ENCODE measurements around the gene PGRMC2.

- TF ChIP-seq GATA2 (IDR thresholded peaks at IDR 0.05; ENCODE audit: low read depth, low read length): no peak
- TF ChIP-seq GATA3 (IDR thresholded peaks at IDR 0.05; ENCODE audit: low read depth, low read length): no peak
Observed at GRCh38 chr4:128309585-128309984, 22.0 kb upstream of the PGRMC2 start.

Measured in SH-SY5Y (cell line).